ENCODE data around the gene GCM1.

GCM1 gene

DNA sequence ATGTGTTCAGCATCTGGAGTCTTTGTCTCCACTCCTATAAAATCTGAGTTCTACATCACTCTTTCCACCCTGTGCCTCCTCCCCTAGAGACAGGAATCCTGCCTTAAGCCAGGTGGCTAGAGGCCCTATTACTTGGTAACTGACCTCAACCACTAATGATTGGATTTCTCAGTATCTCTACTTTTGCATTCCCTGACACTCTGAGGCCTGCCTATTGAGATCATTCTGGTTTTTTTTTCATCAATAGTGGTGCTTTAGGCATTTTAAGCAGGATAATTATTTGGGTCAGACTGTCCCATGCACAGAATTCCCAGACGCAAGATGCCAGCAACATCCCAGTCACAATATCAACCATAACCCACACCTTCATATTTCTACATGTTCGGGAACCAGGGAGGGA is 3.9 kb upstream of the GCM1 start:
- no peak for DNase-seq
- no peak for ATAC-seq

DNA sequence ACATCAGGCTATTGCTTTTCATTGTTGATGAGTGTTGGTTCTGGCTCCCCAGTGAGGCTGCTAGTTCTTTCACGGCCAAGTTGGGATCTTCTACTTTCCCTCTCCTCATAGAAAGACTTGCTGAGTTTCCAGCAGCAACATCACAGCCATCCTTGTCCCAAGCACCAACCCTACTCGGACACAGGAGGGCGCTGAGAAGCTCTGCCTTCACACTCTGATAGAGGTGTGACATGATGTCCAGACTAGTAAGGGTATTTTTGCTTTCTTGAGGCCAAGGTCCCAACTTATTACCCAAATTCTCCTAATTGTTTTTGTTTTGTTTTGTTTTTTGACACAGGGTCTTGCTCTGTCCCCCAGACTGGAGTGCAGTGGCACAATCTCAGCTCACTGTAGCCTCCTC is 3.0 kb upstream of the GCM1 start:
- peak; percentile 4 for DNase-seq
- ATAC-seq, result no peak

DNA sequence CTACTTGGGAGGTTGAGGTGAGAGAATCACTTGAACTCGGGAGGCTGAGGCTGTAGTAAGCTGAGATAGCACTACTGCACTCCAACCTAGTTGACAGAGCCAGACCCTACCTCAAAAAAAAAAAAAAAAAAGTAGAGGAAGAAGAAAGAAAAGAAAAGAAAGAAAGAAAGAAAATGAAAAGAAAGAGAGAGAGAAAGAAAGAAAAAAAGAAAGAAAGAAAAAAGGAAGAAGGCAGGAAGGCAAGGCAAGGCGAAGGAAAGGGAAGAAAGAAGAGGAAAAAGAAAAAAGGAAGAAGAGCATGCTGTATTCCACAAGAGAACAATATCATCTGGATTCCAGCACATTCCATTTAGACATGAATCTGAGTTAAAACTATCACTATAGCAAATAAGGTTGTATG is 3.8 kb downstream of the GCM1 start:
- no peak for DNase-seq
- ATAC-seq, result no peak

DNA sequence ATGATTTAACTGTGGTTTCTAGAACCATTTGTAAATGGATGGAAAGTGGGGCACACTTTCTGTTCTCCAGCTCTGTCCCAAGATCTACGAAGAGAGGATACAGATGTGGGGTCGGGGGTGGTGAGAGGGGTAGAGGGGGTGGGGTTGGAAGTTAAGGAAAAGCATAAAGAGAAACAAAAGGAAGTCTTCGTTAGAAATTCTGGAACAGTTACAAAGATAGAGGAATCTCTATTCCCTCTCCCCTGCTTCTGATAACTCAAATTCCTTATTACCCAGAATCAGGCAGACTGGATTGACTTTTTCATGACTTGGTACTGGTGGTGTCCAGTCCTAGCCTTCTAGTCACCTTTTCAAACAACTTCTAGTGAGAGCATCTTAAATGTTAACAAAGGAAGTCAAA is 4.9 kb downstream of the GCM1 start:
- no peak for ATAC-seq

DNA sequence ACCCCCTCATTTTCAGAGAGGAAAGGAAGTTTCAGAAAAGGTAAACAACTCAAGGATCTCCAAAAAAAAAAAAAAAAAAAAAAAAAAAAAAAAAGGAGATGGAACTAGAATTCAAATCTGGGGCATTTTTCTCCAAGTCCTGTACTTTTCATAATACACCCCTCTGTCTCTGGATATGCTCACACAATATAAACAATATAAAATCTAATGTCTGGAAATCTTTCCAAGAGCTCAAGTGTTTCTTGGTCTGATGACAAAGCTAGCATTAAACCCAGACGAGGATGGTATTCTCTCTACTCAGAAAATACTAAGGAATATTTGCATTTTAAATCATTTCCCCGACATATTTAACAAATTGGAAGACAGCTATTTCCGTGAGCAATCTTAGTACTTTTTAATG is 5.8 kb downstream of the GCM1 start:
- ATAC-seq, result no peak
- DNase-seq, result no peak

More for the DNA sequence above, 4.9 kb downstream of the GCM1 start:
- no peak for DNase-seq

DNA sequence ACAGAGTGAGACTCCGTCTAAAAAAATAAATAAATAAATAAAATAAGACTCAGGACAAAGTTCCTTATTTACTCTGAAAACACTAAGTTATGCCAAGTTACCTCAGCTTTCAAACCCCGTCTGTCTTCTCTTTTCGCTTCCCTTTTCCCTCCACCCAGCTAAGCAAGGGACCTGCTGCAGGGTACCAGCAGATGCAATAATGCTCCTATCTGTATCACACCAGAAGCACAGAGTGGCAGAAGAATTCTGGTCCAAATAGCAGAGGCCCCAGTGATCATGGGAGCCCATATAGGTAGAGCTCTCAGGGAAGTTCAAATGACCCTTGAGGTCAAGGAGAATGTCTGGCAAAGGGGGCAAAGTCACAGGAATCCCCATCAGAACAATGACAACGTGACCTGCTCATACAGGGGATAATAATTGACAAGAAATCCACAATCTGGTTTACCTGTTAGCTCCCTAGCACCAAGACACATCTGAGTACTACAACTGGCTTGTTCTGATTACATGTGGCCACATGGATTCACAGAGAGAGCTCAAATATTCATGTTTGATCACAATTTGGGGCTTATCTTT is 8.7 kb downstream of the GCM1 start:
- no peak for ATAC-seq

DNA sequence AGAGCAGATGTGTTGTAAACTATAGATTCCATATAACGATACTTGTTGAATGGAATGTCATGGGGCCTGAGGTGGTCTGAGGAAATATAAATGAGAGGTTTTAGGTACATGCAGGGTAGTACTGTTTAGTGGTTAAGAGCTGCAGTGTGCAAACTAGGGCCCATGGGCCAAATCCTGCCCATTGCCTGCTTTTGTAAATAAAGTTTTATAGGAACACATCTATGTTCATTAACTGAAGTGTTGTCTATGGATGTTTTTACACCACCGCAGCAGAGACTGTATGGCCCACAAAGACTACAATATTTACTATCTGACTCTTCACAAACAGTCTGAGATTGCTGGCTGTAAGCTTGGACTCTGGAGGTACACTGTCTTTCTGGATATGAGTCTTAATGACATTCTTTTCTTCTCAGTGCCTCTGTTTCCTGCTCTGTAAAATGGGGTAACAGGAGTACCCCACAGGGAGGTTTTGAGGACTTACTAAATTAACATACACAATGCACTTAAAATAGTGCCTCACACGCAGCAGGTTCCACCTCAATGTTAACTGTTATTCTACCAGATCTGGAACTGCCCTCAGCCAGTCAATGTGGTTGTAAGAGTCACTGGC is 12.5 kb downstream of the GCM1 start:
- no peak for DNase-seq
- ATAC-seq, result no peak

More for the DNA sequence above, 8.7 kb downstream of the GCM1 start:
- DNase-seq, result no peak

DNA sequence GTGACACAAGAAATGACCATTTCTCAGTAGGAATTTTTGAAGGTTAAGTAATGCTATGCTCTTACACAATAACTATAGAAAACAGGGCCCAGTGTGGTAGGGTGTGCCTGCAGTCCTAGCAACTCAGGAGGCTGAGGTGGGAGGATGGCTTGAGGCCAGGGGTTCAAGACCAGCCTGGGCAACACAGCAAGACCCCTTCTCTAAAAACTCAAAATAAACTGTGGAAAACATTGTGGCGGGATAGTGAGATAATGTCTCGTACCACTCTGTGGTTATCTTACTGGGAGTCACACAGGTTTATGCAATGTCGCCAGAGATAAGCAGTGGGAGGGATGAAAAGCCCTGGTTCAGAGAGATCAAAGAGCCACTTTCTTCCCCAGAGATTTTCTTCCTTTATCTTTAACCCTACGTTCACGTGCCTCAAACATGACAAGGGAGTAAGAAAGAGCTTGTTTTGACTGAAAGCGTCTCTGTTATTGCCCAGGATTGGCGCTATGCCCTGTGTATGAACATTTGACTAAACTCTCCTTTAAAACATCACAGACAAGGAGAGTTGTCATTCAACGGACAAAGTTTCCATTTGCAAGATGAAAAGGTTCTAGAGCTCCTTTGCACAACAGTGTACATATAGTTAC is 13.9 kb downstream of the GCM1 start:
- no peak for DNase-seq
- no peak for ATAC-seq

DNA sequence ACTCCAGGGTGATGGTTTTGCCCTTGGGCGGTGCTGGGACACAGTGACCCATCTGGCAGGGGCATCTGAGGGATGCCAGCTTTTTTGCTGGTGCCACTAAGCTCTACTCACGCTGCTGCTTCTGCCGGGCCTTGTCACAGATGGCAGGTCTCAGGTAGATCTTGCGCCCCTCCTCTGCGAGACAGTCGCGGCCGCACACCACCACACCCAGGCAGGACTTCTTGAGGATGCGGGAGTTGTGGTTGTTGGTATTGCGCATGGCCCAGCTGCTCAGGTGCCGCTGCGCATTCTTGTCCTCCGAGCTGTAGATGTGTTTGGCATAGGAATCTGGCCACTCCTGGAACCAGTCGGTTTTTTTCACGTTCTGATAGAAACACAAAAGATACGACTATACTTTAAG is 14.7 kb downstream of the GCM1 start:
- ATAC-seq, result no peak

DNA sequence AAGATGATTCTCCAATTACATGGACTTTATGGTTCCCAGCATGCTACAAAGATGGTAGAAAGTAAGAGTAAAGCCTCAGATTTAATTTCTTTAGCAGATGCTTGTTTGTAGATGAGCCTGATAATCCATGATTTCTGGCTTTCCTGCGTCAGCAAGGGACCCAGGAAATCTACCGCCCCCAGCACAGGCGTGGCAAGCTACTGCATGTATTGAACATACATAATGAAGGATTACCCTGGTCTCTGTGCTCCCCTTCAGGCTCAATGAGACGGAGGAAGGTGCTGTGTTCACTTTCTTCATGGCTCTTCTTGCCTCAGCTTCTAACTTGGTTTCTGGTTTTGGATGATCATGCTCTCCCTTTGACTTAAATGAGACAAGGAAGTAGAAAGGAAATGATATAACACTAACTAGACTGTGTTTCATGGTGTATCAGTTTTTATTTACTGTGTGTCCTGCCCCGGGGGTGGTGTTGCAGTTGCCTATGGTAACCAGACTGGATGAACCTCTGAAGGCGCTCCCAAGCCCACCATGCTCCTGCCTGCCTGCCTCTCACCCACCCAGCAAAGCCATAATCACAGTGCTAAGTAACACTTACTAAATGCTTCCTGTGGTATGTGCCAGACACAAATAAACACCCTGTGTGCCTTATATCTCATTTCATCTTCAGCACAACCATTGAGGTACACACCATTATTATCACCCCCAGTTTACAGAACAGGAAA is 17.9 kb downstream of the GCM1 start:
- no peak for ATAC-seq
- DNase-seq, result no peak

More for the DNA sequence above, 14.7 kb downstream of the GCM1 start:
- no peak for DNase-seq

DNA sequence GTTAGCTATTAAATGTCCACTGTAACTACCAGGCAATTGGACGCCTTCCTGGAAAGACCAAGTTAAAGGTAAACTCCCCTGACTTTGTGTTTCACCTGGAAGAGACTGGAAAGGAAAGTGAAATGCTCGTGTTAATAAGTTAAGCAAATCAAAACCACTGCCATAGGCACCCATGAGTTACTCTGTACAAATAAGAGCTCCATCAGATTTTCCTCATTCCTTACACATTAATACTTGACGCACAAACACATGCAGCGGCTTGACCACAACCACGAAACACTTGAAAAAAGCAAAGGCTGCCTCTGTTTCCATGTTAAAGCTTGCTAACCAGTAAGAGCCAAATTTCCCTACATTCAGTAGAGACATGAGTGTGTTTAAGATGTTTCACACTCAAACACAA is 19.8 kb downstream of the GCM1 start:
- ATAC-seq, result no peak
- DNase-seq, result no peak

DNA sequence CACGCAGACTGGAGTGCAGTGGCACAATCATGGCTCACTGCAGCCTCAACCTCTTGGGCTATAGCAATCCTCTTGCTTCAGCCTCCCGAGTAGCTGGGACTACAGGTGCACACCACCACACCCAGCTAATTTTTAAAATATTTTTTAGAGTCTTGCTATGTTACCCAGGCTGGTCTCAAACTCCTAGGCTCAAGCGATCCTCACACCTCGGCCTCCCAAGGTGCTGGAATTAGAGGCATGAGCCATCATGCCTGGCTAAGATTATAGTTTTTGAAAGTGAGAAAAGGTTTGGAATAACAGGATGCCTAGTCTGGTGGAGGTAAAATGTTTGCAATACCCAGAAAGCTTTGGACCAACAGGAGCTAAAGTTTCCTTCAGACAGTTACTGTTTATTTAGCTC is 23.4 kb downstream of the GCM1 start:
- ATAC-seq (no peak), DNase-seq (no peak)

DNA sequence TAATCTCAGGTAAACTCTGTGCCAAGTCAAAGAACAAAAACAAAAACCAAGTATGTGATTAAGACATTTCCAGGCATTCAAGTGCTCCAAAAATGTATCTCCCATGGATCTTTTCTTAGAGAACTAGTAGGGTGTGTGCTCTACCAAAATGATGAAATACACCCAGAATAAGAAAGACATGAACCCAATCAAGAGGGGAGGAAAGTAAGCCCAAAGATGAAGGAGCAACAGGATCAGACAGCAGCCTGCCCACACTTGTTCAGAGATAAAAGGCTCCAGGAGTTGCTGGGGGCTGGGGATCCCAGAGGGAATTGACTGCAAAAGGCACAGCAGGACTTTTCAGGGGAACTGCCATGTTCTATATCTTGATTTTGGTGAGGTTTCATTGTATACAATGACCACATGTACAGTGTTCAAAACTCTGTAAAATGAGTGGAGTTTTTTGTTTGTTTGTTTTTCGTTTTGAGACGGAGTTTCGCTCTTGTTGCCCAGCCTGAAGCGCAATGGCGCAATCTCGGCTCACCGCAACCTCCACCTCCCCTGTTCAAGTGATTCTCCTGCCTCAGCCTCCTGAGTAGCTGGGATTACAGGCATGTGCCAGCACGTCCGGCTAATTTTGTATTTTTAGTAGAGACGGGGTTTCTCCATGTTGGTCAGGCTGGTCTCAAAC is 24.4 kb downstream of the GCM1 start:
- no peak for DNase-seq
- ATAC-seq, result no peak

DNA sequence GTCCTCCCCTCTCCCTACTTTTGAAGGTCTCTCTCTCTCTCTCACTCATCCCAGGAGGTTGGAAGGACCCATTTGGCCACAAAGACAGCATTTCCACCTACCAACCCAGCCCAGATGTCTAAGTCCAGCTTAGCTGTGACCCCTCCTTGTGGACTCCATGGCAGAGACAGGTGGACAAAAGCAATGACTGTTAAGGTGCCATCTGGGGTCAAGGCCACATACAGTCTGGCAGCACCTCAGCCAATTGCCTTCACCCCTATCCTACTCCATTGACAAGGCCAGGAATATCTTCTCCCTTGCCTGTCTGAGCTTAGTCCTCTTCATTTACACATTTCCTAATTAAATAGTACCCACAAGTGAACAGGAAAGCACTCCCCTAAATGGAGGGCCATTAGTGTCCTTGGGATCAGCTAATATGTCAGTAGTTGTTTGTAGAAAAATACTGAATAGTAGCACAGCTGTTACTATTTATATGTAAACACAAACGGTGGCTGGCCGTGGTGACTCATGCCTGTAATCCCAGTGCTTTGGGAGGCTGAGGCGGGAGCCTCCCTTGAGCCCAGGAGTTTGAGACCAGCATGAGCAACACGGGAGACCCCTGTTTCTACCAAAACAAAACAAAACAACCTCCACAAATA is 28.8 kb downstream of the GCM1 start:
- no peak for ATAC-seq
- no peak for DNase-seq

DNA sequence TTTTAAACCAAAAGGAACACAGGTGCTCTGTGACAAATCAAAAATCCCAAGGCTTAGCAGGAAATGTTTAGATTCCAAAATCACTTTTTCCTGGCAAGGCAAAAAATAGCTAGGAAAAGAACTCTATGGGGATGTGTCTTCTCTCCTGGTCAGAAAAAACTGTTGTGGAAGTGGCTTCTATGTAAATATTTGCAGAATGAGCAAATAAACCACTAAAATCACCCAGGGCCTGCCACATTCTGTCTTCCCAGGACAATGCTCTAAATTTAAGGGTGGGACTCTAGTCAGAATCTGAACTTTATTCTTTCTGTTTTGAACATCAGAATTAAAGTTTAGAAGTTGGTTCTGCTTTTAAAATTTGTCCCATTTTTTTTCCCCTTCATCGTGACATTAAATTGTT is 29.3 kb downstream of the GCM1 start:
- DNase-seq (no peak), ATAC-seq (no peak)

DNA sequence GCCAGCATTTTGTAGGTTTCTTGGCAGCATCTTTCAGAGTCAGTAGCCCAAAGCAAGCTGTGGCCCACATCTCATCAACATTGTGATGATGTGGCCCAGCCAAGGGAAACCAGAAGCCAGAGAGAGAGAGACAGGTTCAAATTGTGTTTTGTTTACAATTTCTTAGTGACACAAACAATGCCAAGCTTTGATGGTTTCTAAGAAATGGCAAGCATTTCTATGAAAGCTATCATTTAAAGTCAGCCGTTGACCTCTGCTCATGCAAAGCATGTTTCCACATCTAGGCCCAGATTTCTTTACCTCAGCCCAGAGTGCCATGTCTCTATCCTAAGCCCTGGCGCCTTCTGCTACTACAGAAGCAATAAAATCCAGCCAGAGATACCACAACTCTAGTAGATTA is 32.9 kb downstream of the GCM1 start:
- ATAC-seq (no peak), DNase-seq (no peak)

DNA sequence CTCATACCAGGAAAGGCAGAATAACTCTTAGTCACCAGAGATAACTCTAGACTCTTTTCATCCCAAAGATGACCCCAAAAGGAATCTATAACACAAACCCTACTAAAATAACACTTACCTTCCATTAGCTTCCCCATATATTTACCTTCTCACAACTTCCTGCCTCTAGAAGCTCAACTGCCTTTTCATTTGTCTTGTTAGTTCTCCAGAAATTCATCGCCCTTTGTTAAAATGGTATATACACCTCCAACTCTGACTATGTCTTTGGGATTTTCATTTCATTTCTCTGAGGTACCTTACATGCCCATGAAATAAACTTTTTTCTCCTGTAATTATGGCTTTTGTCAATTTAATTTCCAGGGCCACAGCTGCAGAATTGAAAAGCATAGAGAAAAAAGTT is 33.5 kb downstream of the GCM1 start:
- ATAC-seq, result no peak
- DNase-seq, result no peak

DNA sequence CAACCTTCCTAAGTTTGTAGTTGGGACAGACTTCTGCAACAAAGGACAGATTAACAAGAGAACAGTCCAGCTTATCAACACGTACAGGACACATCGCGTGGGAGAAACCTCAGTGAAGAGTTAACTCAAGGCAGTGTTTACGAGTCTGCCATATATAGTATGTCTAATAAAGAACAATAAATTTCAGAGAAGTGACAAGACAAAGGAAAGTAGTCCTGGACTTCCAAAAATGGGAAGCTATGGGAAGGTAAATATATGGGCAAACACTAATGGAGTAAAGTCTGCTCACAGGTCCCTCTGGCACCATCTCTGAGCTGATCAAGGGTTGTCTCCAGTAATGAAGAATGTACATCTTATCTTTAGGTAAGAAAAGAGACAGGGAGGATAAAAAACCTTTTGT is 34.9 kb downstream of the GCM1 start:
- DNase-seq, result no peak
- no peak for ATAC-seq

DNA sequence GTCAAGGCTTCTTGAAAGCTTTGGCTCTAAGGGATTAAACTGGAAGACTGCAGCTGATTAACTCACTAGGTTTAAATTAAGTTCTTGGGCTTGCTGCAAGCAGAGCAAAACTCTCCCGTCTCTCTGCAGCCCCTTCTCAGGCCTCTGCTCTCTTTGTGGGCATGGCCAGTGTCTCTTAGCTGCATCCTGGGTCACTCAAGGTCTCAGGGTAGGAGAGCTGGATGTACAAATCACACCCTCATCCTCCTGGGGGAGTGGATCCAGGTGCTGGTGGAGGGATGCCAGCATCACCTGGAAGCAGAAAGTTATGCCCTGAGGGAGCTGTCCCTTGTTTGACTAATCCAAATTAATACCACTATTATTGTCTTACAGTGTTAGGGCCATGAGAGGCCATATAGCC is 35.8 kb downstream of the GCM1 start:
- no peak for DNase-seq
- no peak for ATAC-seq

DNA sequence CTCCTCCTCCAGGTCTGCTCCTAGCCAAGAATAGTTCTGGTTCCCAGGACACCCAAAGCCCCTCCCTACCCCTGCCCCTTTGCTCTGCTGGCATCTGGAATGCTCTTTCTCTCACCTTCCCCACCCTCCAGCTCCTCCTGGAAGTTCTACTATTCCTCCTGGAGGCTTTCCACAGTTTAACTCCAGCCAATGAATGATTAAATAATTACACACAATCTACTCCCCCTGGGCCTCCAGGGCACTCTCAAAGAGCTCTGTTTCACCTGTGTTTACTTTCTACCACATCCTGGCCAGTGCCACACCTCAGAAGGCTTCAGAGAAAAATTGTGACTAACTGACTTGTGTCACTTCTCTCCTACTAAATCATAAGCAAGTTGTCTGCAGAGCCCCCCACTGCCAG is 36.2 kb downstream of the GCM1 start:
- ATAC-seq, result no peak

DNA sequence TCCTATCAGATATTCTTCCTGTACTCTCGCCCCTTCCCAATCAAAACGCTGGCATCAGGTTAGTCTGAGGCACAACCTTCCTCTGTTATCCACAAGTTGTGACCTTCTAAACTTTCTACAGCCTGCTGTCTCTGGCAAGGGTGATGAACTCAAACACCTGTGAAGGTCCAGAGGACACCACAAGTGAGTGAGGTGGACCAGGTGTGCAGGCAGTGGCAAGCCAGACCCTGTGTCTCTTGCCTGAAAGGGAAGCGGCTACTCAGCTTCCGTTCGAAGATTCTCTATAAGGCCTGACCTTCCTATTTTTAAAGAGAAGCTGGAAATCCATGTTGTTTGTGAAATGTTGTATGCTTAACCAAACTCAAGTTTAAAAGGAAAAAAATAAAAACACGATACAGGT is 36.8 kb downstream of the GCM1 start:
- DNase-seq (no peak), ATAC-seq (no peak)

More for the DNA sequence above, 36.2 kb downstream of the GCM1 start:
- no peak for DNase-seq

DNA sequence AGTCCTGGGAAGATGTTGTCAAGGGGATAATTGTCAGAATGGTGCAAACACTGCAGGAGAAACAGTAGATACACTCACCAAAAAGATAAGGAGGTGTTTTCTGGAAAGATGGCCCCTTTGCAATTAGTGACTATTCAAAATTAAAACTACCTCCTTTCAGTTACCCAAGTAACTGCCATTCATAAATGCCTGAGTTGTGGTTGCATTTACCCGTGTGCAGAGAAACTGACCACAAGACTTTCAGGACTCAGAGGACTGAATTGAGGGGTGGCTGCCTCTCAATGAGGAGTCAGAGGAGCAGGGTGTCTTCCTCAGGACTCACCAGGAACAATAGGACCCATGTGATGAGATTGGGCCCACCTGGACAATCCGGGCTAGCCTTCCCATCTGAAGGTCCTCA is 39.0 kb downstream of the GCM1 start:
- ATAC-seq (no peak), DNase-seq (no peak)

All from stimulated activated naive CD8-positive, alpha-beta T cell treated with anti-CD3 and anti-CD28 coated beads, Interleukin-15, Interleukin-2, amounts not matched to agents 100 U/mL and 50 U/mL, for 24 hours (primary cell).